GM18519 (cell line): Measurements from ENCODE around the gene KIF18B.

Source experiments
- ATAC-seq: cut with Tn5 transposase; IDR thresholded peaks from one replicate; pipeline ENCODE4 v1.9.1; 2021; ENCODE audit warnings: mild to moderate bottlenecking, moderate library complexity; ENCODE audit not compliant: unreplicated experiment, low FRiP score

The KIF18B gene

DNA sequence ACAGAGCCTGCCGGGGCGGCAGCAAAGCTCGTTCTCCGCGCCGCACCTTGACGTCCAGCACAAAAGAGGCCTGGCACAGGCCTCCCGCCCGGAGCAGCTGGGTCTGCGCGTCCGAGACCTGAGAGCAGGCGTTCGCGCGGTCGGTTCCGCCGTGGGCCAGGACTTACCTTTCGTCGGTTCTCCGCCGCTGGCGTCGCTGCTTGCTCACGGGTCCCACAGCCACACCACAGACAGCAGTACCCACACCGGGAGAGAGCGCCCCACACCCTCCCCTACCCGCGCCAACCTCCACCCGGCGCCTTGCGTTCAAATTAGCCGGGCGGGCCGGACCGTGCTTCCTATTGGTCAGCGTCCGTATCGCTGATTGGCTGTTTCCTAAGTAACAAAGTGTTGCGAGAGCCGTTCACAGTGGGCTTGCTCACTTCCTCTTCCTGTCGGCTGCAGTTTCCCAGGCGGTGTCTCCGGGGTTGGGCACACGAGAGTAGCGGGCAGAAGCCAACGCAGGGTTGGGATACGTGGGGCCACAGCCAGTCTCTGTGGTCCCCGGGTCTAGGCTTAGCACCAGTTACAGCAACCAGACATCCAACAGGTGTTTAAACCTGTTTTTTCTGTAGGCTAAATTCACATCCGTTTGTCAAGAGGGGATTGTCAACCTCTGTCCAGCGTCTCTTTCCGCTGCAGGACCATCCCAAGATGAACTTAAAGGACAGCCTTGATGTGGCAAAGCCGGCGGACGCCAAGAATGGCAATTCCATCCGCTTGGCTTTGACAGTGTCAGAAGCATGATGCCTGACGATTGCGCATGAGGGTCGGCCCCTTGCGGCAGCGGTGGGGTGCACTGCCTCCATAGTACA is at the start of gene KIF18B:
KIF18B (minus strand) TSS at position 313 of the 854 bp plus-strand sequence. CDS start 11,429 bp downstream, outside the sequence.
- ATAC-seq, result peak; percentile 80

DNA sequence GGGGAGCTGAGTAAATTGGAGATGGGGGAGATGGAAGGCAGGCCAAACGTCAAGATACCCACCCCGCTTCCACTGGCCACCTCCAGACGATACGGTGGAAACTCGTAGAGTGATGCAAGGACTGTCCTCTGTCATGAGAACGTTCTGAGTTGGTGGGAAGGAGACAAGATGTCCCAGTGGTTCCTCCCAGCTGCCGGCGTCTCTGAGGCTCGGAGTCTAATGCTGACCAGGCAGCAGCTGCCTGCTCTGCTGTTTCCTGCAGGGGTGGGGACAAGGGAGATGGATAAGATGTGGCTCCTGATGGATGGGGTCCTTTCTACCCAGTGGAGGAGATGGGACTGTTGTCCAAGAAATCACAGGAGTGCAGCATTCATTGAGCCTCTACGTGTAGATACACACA is 48.7 kb upstream of the KIF18B start:
- ATAC-seq, result no peak

DNA sequence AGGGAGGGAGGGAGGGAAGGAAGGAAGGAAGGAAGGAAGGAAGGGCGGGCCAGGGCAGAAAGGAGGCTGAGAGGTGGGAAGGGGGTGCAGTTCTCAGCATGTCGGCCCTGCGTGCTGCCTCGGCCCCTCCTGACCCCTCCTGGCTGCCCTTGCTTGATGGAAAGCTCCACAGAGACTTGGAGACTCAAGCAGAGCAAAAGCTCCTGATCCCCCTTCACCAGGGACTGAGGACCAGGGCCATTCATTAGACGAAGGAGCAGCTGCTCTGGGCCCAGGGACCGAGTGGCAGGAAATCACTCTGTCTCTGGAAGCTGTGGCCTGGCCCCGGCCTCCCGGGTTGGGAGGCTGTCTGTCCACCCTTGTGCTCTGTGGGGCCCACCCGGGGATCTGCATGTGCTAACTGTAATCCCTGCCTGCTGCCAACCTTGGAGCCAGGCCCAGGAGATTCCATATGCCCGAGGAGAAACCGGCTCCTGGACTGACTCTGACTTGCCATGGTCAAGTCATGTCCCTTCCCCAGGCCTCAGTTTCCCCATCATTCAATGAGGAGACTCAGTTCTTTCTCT is 47.9 kb upstream of the KIF18B start:
- ATAC-seq, result no peak

DNA sequence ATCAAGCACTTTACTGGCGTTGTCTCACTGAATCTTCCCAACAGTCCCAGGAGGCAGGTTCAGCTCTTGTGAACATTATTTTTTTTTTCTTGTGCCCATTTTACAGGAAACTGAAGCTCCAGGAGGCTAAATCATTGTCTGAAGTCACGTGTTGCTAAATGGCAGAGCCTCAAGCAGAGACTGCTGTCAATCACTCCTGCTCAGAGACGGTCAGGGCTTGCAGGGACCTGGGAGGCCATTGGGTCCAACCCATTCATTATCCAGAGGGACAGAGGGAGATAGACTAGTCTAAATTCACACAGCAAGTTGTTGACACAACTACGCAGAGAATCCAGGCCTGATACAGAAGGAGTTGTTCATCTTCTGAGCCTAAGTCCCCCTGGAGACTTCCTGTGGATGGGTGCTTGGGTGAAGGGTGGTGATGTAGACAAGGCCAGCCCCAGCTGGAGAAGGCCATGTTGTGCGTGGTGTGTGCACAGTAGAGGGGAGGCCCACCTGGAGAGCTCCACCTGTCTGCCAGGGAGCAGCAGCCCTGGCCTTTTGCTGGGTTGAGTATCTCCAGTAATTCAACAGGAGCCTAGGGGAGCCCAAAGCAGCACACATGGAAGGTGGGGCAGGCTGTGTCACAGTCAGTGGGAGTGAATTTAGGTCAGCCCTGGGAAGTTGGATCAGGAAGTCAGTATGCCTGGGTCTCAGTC is 44.8 kb upstream of the KIF18B start:
- ATAC-seq, result no peak

DNA sequence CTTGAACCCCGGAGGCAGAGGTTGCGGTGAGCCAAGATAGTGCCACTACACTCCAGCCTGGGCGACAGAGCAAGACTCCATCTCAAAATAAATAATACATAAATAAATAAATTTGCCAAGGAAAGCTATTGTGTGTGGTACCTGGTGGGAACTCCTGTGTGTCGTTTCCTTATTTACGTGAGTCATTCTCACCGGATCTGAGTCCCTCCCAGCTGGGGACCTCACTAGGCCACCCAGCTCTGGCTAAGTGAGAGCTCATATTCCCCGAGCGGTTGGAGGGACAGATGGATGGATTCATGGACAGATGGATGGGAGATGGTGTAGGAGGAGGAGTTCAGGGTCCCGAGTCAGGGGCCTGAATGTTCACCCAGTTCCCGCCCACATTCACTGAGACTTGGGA is 43.4 kb upstream of the KIF18B start:
- no peak for ATAC-seq

DNA sequence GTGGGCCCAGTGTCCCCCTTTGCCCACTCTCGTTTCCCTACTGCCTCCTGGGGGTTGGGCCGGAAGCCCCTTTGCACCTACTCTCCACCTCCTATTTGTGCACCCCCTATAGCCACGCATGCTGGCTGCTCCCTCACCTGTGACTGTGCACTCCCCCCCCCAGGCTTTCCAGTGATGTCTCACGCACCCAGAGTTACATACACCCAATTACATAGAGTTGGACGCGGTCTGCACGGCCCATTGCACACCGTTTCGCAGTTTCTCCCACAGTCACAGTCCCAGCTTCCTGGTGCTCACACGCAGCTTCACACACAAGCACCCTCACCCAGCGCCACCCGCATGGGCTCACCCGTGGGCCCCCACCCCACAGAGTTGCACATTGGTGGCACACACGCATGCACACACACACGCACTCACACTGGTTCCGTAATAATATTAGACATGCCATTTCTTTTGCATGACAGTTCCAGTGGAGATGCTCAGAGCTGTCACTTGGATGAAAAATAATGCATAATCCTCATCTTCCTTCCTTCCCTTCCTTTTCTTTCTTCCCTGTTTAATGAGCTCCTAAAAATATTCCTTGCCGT is 42.1 kb upstream of the KIF18B start:
- no peak for ATAC-seq

DNA sequence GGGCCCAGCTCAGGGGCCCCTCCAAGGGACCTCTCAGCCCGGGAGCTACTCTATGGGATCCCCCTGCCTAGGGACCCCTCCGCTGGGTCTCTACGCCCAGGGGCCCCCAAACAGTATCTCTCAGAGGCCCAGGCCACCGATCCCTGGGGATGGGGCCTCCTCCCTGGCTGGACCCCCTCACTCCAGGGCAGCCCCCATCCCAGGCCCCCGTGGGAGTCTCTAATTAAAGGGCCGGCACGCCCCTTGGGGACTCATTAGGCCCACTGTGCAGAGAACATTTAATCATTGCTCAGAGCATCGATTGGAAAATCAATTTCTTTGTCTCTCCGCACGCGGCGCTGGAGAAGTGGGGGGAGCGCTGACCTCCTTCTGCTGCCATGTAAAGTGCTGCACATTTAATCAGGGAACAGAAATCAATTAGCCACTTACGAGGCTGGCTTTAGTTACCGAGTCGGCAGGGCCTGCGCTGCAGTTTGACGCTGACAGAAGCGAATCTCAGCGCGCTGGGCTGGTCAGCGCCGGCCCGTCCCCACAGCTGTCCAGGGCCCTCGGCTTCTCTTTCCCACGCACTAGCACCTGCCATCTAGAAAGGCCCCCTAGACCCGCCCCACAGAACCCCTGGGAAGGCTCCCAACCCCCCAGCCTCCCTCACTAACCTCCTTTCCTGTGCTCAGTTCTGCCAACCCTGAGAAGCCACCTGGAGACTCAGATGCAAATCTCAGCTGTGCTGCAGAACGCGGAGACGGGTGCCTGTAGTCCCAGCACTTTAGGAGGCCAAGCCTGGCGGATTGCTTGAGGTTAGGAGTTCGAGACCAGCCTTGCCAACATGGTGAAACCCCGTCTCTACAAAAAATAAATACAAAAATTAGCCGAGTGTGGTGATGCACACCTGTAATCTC is 40.7 kb upstream of the KIF18B start:
- ATAC-seq, result no peak

DNA sequence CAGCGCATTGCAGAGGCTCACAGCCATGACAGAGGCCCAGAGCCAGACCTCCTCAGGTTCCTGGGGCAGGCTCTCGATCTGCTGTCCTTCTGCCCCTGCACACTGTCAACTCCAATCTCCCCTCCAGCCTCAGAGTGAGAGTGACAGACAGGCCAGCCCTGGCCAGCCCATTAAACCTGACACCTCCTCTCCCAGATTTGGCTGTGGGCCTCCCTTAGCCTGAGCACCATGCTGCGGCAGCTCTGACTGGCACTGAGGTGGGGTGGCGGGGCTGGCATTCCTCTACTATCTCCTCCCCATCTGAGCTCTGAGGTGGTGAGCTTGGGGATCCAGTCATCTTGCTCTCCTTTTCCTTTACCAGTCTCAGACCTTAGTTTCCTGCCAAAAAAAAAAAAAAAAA is 36.0 kb upstream of the KIF18B start:
- no peak for ATAC-seq

DNA sequence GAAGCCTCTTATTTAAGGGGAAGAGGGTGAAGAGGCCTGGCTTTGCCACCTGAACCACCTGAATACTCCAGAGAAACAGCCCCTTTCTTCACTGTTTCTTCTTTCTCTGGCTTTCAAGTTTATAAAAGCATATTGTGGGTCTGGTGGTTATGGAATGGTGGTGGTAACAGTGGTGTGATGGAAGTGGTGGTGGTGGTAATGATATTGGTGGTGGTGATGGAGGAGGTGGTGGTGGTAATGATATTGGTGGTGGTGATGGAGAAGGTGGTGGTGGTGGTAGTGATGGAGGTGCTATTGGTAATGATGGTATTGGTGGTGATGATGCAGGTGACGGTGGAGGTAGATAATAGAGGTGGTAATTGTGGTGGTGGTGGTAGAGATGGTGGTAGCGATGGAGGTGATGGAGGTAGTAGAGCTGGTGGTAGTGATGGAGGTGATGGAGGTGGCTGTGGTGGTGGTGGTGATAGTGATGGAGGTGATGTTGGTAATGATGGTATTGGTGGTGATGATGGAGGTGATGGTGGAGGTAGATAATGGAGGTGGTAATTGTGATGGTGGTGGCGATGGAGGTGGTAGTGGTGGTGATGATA is 34.6 kb upstream of the KIF18B start:
- ATAC-seq, result no peak

DNA sequence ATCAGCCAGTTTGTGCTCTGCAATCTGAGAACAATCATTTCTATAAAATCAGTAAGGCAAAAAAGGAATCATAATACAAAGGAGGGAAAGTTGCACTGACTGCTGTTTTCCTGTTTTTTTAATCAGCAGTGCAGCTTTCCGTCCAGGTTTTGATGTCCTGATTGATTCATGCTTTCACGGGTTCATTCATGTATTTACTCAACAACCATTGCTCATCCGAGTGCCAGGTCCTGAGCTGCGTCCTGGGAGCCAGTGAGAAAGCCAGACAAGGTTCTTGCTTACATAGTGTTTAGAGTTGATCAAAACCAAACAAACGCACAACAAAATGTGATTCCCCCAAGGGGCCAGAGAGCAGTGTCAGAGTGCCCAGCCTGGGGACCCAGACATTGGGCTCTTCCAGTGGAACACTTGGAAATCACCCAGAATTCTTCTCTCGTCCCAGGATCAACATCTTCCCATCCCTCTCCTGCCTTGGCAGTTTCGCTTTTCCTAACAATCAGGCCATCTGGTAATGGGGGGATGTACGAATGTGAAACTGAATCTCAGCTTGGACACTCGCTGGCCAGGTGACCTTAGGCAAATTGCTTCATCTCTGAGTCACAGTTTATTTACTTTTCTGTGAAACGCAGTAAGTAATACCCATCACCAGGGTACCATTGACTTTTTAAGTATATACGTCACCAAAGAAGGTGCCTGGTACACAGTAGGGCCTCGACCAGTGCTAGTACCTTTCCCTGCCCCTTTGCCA is 33.8 kb upstream of the KIF18B start:
- no peak for ATAC-seq

DNA sequence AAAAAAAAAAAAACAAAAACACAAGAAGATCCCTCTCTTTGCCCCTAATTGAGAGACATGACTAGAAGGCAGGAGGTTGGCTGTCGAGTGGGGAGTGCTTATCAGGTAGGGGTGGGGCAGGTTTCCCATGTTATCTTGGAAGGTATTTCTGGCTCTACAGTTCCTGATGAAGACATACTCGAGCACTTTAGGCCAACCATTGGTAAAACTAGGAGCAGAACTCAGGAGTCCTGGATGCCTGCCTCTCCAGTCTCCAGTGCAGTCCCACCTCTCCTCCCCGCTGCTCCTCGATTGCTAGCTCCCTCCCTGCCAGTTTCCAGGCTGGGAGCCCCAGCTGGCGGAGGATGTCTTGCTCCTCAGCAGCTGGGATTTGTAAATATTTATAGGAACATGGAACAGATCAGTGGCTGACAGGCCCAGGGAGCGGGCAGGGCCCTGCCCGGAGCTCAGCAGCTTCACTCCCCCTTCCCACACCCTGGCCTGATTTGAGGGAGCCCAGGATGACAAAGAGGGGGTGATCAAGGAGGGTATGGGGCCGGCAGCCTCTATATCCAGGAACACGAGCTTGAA is 31.9 kb upstream of the KIF18B start:
- ATAC-seq, result no peak

DNA sequence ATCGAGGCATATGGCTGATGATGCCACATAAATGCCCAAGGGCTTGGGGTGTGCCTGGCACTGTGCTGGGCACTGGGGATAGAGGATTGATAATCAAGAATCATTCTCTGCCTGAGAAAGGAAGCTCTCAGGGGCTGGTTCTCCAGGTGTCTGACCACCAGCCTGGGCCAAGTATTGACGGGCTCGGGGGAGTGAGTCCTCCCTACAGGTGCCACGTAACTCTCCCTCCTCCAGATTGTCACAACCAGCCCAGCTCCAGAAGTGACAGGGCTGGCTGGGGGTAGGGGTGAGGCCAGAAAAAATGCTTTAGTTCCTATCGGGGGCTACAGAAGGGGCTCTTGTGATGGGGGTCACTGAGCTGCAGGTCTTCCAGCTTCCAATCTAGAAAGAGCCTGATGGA is 31.2 kb upstream of the KIF18B start:
- ATAC-seq, result no peak

DNA sequence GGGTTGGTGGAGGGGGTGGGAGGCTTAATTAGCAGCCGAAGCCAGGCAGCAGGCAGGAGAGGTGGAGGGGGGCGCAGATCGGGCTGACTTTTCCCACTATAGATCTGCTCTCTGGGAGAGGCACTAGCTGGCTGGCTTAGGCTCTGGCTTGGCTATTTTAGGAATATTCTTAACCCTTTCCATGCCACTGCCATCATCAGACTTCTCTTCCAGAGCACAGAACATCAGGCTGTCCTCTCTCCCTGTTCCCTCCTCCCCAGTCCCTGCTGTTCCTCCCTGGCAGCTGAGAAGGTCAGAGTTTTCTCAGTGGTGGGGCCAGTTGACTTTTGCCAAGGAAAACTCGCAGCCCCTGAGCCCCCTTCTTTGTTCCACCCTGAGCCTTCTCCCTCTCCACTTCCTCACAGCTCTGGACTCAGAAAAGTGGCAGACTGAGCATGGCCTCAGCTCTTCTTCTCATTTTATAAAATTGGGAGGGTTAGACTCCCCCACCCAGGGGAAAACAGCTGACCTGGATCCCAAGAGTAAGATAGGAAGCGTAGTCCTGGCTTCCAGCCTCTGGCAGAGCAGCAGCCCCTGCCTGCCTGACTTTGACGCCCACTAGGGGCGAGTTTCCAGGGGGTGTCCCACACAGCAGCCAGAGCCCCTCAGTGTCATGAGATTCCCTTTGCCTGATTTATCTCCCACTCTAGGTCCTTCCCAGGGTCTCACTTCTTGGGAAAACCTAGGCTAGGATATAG is 30.4 kb upstream of the KIF18B start:
- ATAC-seq, result no peak

DNA sequence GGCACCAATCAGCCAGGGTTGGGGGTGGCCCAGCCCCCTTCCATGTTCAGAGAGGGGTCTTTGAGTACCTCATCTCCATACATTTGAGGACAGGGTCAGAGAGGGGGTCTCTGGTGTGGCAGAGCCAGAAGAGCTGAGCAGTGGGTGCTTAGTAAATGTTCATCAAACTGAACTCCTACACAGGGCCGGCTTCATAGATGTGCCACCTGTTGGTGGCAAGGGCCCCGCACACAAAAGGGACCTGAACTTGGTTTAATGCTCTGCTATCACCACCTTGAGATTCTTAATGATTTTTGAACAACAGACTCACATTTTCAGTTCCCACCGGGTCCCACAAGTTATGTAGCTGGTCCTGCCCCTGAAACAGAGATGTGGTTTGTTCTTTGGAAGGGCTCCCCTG is 29.5 kb upstream of the KIF18B start:
- ATAC-seq, result no peak

DNA sequence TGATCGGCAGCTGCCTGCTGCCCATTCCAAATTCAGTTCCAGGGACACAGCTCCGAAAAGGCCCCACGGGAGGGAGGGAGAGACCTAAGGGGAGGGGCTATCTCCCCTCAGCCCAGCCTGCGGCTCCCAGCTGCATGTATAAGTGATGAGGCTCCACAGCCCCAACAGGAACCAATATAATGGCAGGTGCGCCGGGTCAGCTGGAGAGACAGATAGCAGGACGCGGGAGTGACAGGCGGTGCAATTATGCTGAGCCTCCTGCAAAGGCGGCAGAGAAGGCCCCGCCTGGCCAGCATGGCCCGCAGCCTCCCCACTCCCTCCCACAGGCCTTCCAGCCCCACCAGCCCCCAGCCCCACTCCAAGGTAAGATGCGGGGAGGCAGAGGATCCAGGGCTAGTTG is 28.6 kb upstream of the KIF18B start:
- ATAC-seq, result no peak

DNA sequence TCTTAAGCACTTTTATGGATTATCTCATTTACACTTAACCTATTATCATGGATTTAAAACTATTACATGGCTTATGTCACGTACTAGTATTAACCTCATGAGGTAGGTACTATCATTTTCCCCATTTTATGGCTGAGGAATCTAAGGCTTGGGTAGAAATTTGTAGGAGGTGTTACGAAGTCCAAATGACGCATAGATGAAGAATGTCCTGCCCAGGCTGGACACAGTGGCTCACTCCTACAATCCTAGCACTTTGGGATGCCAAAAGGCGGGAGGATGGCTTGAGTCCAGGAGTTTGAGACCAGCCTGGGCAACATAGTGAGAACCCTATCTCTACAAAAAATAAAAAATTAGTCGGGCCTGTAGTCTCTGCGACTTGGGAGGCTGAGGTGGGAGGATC is 25.4 kb upstream of the KIF18B start:
- ATAC-seq, result no peak

DNA sequence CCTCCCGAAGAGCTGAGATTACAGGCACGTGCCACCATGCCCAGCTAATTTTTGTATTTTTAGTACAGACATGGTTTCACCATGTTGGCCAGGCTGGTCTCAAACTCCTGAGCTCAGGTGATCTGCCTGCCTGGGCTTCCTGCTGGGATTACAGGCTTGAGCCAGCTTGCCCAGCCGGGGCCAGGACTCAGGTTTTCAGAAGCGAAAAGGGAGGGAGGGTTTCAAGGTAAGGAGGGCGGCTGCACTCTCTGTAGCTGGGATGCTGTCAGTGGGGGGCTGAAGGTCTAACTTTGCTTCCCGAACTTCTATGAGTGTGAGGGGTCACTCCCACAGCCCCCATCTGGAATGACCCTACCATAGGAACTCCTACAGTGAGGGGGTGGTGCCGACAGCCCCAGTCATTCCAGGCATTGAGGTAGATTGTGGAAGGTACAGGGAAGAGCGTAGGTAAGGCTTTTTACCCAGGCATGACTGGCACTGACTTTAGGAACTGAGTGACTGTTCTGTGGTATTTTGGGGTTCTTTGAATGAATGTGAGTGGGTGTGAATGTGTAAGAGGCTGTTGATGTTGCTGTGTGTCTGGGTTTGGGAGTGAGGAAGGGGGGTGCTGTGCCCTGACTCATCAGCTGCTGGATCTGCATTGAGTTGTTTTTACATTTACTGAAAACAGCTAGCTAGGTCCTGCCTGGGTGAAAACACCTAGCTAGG is 24.4 kb upstream of the KIF18B start:
- no peak for ATAC-seq
